Neural progenitor cell (in vitro differentiated cells): ENCODE results near the gene LRRC61. TPM values are rescaled to one million over a fixed set of nuclear protein-coding genes. Genes with fewer than 3 reads are reported as not detected.
A peak's percentile ranks its signal among the peaks of the same experiment; 100 is the strongest.

ENCODE experiments used
- DNase-seq: peaks from one replicate; pipeline ENCODE4 v3.0.0-alpha.2; 2016; ENCODE audit warnings: low spot score
- H2AFZ ChIP-seq: fragments of 200-600 bp; sonication (generic); replicated peaks from 2 replicates; pipeline ENCODE4 v1.6.1; 2016; ENCODE audit warnings: antibody characterized with exemption
- H3F3A ChIP-seq: fragments of 200-600 bp; sonication (generic); 2 replicates; pipeline ENCODE4 v1.6.1; 2016; ENCODE audit warnings: antibody characterized with exemption, low read depth
- H3K27ac ChIP-seq: fragments of 200-600 bp; sonication (generic); 2 replicates; pipeline ENCODE4 v1.5.1; 2016; ENCODE audit warnings: mild to moderate bottlenecking
- H3K27me3 ChIP-seq: fragments of 200-600 bp; sonication (generic); 2 replicates; pipeline ENCODE4 v1.6.1; 2016; ENCODE audit warnings: mild to moderate bottlenecking, moderate library complexity
- H3K36me3 ChIP-seq: fragments of 200-600 bp; sonication (generic); 2 replicates; pipeline ENCODE4 v1.5.1; 2016
- H3K4me1 ChIP-seq: fragments of 200-600 bp; sonication (generic); 2 replicates; pipeline ENCODE4 v1.6.1; 2016; ENCODE audit warnings: mixed run types
- H3K4me2 ChIP-seq: fragments of 200-600 bp; sonication (generic); 2 replicates; pipeline ENCODE4 v1.6.1; 2016
- H3K4me3 ChIP-seq: fragments of 200-600 bp; sonication (generic); 2 replicates; pipeline ENCODE4 v1.5.1; 2016
- H3K79me2 ChIP-seq: fragments of 200-600 bp; sonication (generic); 2 replicates; pipeline ENCODE4 v1.6.1; 2016; ENCODE audit warnings: low read depth
- H3K9ac ChIP-seq: fragments of 200-600 bp; sonication (generic); 2 replicates; pipeline ENCODE4 v1.6.1; 2016
- H3K9me3 ChIP-seq: fragments of 200-600 bp; sonication (generic); 2 replicates; pipeline ENCODE4 v1.5.1; 2016; ENCODE audit warnings: low read depth
- H4K20me1 ChIP-seq: fragments of 200-600 bp; sonication (generic); 2 replicates; pipeline ENCODE4 v1.6.1; 2016; ENCODE audit warnings: low read depth
- H3K27ac Mint-ChIP-seq: 3 replicates; pipeline ENCODE4 v1.8.0; 2021; ENCODE audit warnings: mixed read lengths
- H3K27me3 Mint-ChIP-seq: 2 replicates; pipeline ENCODE4 v1.8.0; 2022; ENCODE audit warnings: low read depth, mild to moderate bottlenecking, inconsistent platforms, moderate library complexity, mixed read lengths; ENCODE audit not compliant: insufficient read depth
- H3K36me3 Mint-ChIP-seq: 3 replicates; pipeline ENCODE4 v1.8.0; 2021; ENCODE audit warnings: mixed read lengths
- H3K4me1 Mint-ChIP-seq: 3 replicates; pipeline ENCODE4 v1.8.0; 2021; ENCODE audit warnings: mixed read lengths
- H3K4me3 Mint-ChIP-seq: 3 replicates; pipeline ENCODE4 v1.8.0; 2021; ENCODE audit warnings: mild to moderate bottlenecking, moderate library complexity, mixed read lengths
- H3K9me3 Mint-ChIP-seq: 3 replicates; pipeline ENCODE4 v1.8.0; 2020; ENCODE audit warnings: mixed read lengths
- EZH2 ChIP-seq: fragments of 200-600 bp; sonication (generic); IDR thresholded peaks from 2 replicates; pipeline ENCODE4 v1.6.1; 2017; ENCODE audit warnings: antibody characterized with exemption, mild to moderate bottlenecking, moderate library complexity
- EZH2phosphoT487 ChIP-seq: fragments of 200-600 bp; sonication (generic); IDR thresholded peaks from 2 replicates; pipeline ENCODE4 v1.6.1; 2017; ENCODE audit warnings: antibody characterized with exemption
- total RNA-seq: library from RNA; depleted of rRNA; stranded (reverse); fragments of >200 nt; gene quantifications from 2 replicates; pipeline ENCODE4 v1.2.3, GENCODE V29; 2015; ENCODE audit warnings: low replicate concordance
- TF ChIP-seq, protein P1 (sequence below): fragments of 200-600 bp; sonication (generic); IDR thresholded peaks from 2 replicates; pipeline ENCODE4 v1.5.1; 2017; ENCODE audit warnings: antibody characterized with exemption, mild to moderate bottlenecking

The LRRC61 gene
- total RNA-seq, 1 donor from 2014 or later: 2.0 TPM

DNA sequence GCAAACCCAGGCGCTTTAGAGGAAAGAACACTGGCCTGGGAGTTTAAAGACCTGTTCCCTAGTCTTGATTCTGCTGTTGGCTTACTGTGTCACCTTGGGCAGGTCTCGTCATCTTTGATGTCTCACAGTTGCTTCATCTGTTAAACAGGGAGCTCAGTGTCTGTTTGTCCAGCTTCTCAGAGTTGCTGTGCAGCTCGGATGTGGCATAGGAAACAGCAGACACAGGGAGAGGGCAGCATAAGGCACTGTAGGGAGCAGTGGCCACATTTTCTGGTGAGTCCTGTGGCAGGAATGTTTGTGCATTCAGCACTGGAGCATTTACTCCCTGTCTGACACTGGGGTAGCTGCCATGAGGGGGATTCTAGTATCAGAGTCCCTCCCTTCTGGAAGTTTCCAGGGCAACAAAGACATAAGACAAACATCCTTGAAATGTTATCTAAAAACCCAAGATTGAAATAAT is 47.5 kb downstream of the LRRC61 start:
- peaks cover 17% of the 10 kb centered on the region for H3K36me3 Mint-ChIP-seq
- Histone ChIP-seq H3K4me3 (no peak overlapping the region), H3K27me3 (no peaks in the 10 kb centered on the region), H2AFZ (no peak overlapping the region), H3K9me3 (no peaks in the 10 kb centered on the region), H3K36me3 (no peaks in the 10 kb centered on the region), H3K27ac (no peak overlapping the region), H3K4me1 (peaks cover 19% of the 10 kb centered on the region), H3K9ac (no peak overlapping the region), H4K20me1 (peaks cover 12% of the 10 kb centered on the region), H3F3A (peaks cover 36% of the 10 kb centered on the region), H3K4me2 (peak overlapping the region; percentile 96), H3K79me2 (peaks cover 55% of the 10 kb centered on the region)
- peak overlapping the region; percentile 88 for H3K27ac Mint-ChIP-seq
- TF ChIP-seq EZH2phosphoT487 (no peak), EZH2 (no peak)
- TF ChIP-seq, protein P1, sequence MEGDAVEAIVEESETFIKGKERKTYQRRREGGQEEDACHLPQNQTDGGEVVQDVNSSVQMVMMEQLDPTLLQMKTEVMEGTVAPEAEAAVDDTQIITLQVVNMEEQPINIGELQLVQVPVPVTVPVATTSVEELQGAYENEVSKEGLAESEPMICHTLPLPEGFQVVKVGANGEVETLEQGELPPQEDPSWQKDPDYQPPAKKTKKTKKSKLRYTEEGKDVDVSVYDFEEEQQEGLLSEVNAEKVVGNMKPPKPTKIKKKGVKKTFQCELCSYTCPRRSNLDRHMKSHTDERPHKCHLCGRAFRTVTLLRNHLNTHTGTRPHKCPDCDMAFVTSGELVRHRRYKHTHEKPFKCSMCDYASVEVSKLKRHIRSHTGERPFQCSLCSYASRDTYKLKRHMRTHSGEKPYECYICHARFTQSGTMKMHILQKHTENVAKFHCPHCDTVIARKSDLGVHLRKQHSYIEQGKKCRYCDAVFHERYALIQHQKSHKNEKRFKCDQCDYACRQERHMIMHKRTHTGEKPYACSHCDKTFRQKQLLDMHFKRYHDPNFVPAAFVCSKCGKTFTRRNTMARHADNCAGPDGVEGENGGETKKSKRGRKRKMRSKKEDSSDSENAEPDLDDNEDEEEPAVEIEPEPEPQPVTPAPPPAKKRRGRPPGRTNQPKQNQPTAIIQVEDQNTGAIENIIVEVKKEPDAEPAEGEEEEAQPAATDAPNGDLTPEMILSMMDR: no peak
- H3K27me3 Mint-ChIP-seq: peaks cover 3% of the 10 kb centered on the region
- DNase-seq: peak; percentile 1
- peaks cover 56% of the 10 kb centered on the region for H3K4me1 Mint-ChIP-seq
- peak overlapping the region; percentile 96 for H3K4me3 Mint-ChIP-seq
- H3K9me3 Mint-ChIP-seq: no peaks in the 10 kb centered on the region

- H3K79me2 ChIP-seq: peaks cover 55% of the 10 kb centered on the region
- H3K27ac Mint-ChIP-seq: no peak overlapping the region
- no peak overlapping the region for H3K27ac ChIP-seq
- peaks cover 3% of the 10 kb centered on the region for H3K27me3 Mint-ChIP-seq
- H3K36me3 Mint-ChIP-seq: peaks cover 23% of the 10 kb centered on the region
- DNase-seq: no peak
- no peaks in the 10 kb centered on the region for H3K9me3 ChIP-seq
- peak overlapping the region; percentile 60 for H3K4me3 Mint-ChIP-seq
- H2AFZ ChIP-seq: no peak overlapping the region
- peaks cover 29% of the 10 kb centered on the region for H3F3A ChIP-seq
- no peak overlapping the region for H3K4me3 ChIP-seq
- peaks cover 56% of the 10 kb centered on the region for H3K4me1 Mint-ChIP-seq
- peaks cover 19% of the 10 kb centered on the region for H4K20me1 ChIP-seq
- no peaks in the 10 kb centered on the region for H3K9me3 Mint-ChIP-seq
- peaks cover 19% of the 10 kb centered on the region for H3K4me1 ChIP-seq
- no peaks in the 10 kb centered on the region for H3K36me3 ChIP-seq
- H3K4me2 ChIP-seq: no peak overlapping the region
- TF ChIP-seq, protein P1: no peak
- no peak for TF ChIP-seq EZH2phosphoT487
- TF ChIP-seq EZH2: no peak
- no peak overlapping the region for H3K9ac ChIP-seq
- no peaks in the 10 kb centered on the region for H3K27me3 ChIP-seq
These were observed 48.2 kb downstream of the LRRC61 start for GRCh38 chr7:150371131-150371995.

DNA sequence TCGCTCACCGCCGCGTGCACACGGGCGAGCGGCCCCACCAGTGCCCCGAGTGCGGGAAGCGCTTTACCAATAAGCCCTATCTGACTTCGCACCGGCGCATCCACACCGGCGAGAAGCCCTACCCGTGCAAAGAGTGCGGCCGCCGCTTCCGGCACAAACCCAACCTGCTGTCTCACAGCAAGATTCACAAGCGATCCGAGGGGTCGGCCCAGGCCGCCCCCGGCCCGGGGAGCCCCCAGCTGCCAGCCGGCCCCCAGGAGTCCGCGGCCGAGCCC is 48.8 kb downstream of the LRRC61 start:
- no peak overlapping the region for H3K4me3 Mint-ChIP-seq
- Histone ChIP-seq H3K36me3 (no peaks in the 10 kb centered on the region), H3K4me2 (no peak overlapping the region), H3K79me2 (peaks cover 55% of the 10 kb centered on the region), H3K27ac (no peak overlapping the region), H3K9ac (no peak overlapping the region), H3K27me3 (no peaks in the 10 kb centered on the region), H3K4me1 (peaks cover 19% of the 10 kb centered on the region), H4K20me1 (peaks cover 23% of the 10 kb centered on the region), H3K4me3 (no peak overlapping the region), H3F3A (peaks cover 31% of the 10 kb centered on the region), H2AFZ (no peak overlapping the region), H3K9me3 (no peaks in the 10 kb centered on the region)
- H3K36me3 Mint-ChIP-seq: peaks cover 23% of the 10 kb centered on the region
- DNase-seq: no peak
- TF ChIP-seq EZH2phosphoT487 (no peak), EZH2 (no peak)
- TF ChIP-seq, protein P1: no peak
- H3K27me3 Mint-ChIP-seq: peaks cover 5% of the 10 kb centered on the region
- H3K9me3 Mint-ChIP-seq: no peaks in the 10 kb centered on the region
- H3K27ac Mint-ChIP-seq: no peak overlapping the region
- H3K4me1 Mint-ChIP-seq: peaks cover 61% of the 10 kb centered on the region
